H1 (cell line): ENCODE results near the gene SUCLG2. TPM values are rescaled to one million over a fixed set of nuclear protein-coding genes. Genes with fewer than 3 reads are reported as not detected.

Experiments
- CTCF ChIA-PET: fragments of 300-600 bp; sonication (Branson Sonifier 250); formaldehyde crosslinking; loops from one replicate; lab custom pipeline; 2021; ENCODE audit not compliant: partially characterized antibody; lab: Charles Lee
- POLR2A ChIA-PET: fragments of 300-600 bp; sonication (Branson Sonifier 250); formaldehyde crosslinking; loops from one replicate; lab custom pipeline; 2021; ENCODE audit warnings: inconsistent platforms; ENCODE audit not compliant: partially characterized antibody; lab: Charles Lee
- DNase-seq, 2 experiments: peaks; one replicate each; pipeline versions ENCODE4 v3.0.0 to v3.0.0-alpha.2; 2010 to 2022; ENCODE audit warnings: low spot score in 2 of 2, low read depth in 1 of 2, mixed read lengths in 1 of 2
- FAIRE-seq: peaks from 2 replicates; lab custom pipeline; 2011; peaks lifted over from hg19 to GRCh38; lab: Jason Lieb, UNC
- H2AFZ ChIP-seq: 2 replicates; pipeline ENCODE4 v1.8.1; 2012; ENCODE audit warnings: low read length, inconsistent platforms
- H2AK5ac ChIP-seq: 2 replicates; pipeline ENCODE4 v1.6.1; 2013; ENCODE audit warnings: low read depth, low read length
- H2BK120ac ChIP-seq: replicated peaks from 2 replicates; pipeline ENCODE3; 2013; ENCODE audit warnings: low read depth, low read length, inconsistent platforms
- H2BK12ac ChIP-seq: 2 replicates; pipeline ENCODE4 v1.6.1; 2013; ENCODE audit warnings: low read depth, low read length
- H2BK15ac ChIP-seq: 2 replicates; pipeline ENCODE4 v1.6.1; 2013; ENCODE audit warnings: low read length
- H2BK20ac ChIP-seq: 2 replicates; pipeline ENCODE4 v1.6.1; 2013; ENCODE audit warnings: low read length
- H2BK5ac ChIP-seq: 2 replicates; pipeline ENCODE4 v1.6.1; 2013; ENCODE audit warnings: low read depth, low read length
- H3K14ac ChIP-seq: 2 replicates; pipeline ENCODE4 v1.6.1; 2013; ENCODE audit warnings: inconsistent platforms; ENCODE audit not compliant: insufficient read length
- H3K18ac ChIP-seq: 2 replicates; pipeline ENCODE4 v1.6.1; 2013; ENCODE audit warnings: low read length; ENCODE audit errors: extremely low read depth
- H3K23ac ChIP-seq: 2 replicates; pipeline ENCODE4 v1.6.1; 2013; ENCODE audit warnings: inconsistent platforms; ENCODE audit not compliant: insufficient read length
- H3K23me2 ChIP-seq: 2 replicates; pipeline ENCODE4 v1.6.1; 2013; ENCODE audit warnings: low read depth, low read length
- H3K27ac ChIP-seq: 2 replicates; pipeline ENCODE4 v1.6.1; 2011; ENCODE audit warnings: low read depth, low read length, inconsistent platforms
- H3K27me3 ChIP-seq, 4 experiments: replicated peaks in 1 of 4; 1 replicate in 1 of 4; 2 replicates in 3 of 4; pipeline versions ENCODE4 v1.6.1 to v1.8.1; 2011 to 2013; ENCODE audit warnings: low read length in 3 of 4, mild to moderate bottlenecking in 3 of 4, inconsistent platforms in 2 of 4, mixed read lengths in 2 of 4, moderate library complexity in 1 of 4; ENCODE audit not compliant: control insufficient read depth in 3 of 4, insufficient read depth in 3 of 4; ENCODE audit errors: extremely low read depth in 1 of 4
- H3K36me3 ChIP-seq, 4 experiments: 2 replicates each; pipeline versions ENCODE4 v1.6.1 to v1.8.1; 2011 to 2013; ENCODE audit warnings: mild to moderate bottlenecking in 4 of 4, low read length in 3 of 4, moderate library complexity in 2 of 4, control low read depth in 1 of 4, inconsistent platforms in 1 of 4; ENCODE audit not compliant: insufficient read depth in 4 of 4, control insufficient read depth in 2 of 4
- H3K4ac ChIP-seq: replicated peaks from 2 replicates; pipeline ENCODE3; 2013; ENCODE audit warnings: low read length, low read depth, mixed read lengths, inconsistent platforms; ENCODE audit not compliant: insufficient read length
- H3K4me1 ChIP-seq, 4 experiments: replicated peaks in 1 of 4; 1 replicate in 1 of 4; 2 replicates in 3 of 4; pipeline versions ENCODE4 v1.6.1 to v1.8.1; 2011 to 2013; ENCODE audit warnings: low read length in 3 of 4, inconsistent platforms in 2 of 4, mixed read lengths in 1 of 4; ENCODE audit not compliant: insufficient read depth in 4 of 4, control insufficient read depth in 3 of 4
- H3K4me2 ChIP-seq, 2 experiments: 2 replicates each; pipeline versions ENCODE4 v1.6.1 to v1.8.1; 2011 to 2013; ENCODE audit warnings: low read depth in 2 of 2, low read length in 2 of 2, control low read depth in 1 of 2, inconsistent platforms in 1 of 2, mild to moderate bottlenecking in 1 of 2; ENCODE audit not compliant: insufficient read depth in 1 of 2
- H3K4me3 ChIP-seq, 4 experiments: fragments of 200-600, 300-600 bp in 1 of 4; sonication (generic), shearing (Covaris generic), sonication (Bioruptor Twin) in 1 of 4; 2 replicates each; pipeline versions ENCODE4 v1.5.1 to v1.8.1; 2011 to 2016; ENCODE audit warnings: low read length in 4 of 4, low read depth in 3 of 4, control low read depth in 2 of 4, inconsistent platforms in 2 of 4, mild to moderate bottlenecking in 2 of 4, mixed read lengths in 1 of 4, moderate library complexity in 1 of 4; ENCODE audit not compliant: insufficient read depth in 2 of 4; ENCODE audit errors: extremely low read depth in 1 of 4
- H3K56ac ChIP-seq: replicated peaks from 2 replicates; pipeline ENCODE3; 2013; ENCODE audit warnings: low read depth, mild to moderate bottlenecking, mixed read lengths, low read length, inconsistent platforms; ENCODE audit not compliant: insufficient read length
- H3K79me1 ChIP-seq: 2 replicates; pipeline ENCODE4 v1.6.1; 2013; ENCODE audit warnings: low read depth, low read length, control low read depth
- H3K79me2 ChIP-seq, 2 experiments: 2 replicates each; pipeline versions ENCODE4 v1.6.1 to v1.8.1; 2012 to 2013; ENCODE audit warnings: low read length in 2 of 2, mild to moderate bottlenecking in 2 of 2, inconsistent platforms in 1 of 2; ENCODE audit not compliant: insufficient read depth in 2 of 2, control insufficient read depth in 1 of 2
- H3K9ac ChIP-seq, 4 experiments: replicated peaks in 1 of 4; 1 replicate in 1 of 4; 2 replicates in 3 of 4; pipeline versions ENCODE4 v1.6.1 to v1.8.1; 2011 to 2013; ENCODE audit warnings: low read depth in 3 of 4, low read length in 3 of 4, control low read depth in 2 of 4, mild to moderate bottlenecking in 2 of 4, moderate library complexity in 2 of 4, inconsistent platforms in 1 of 4; ENCODE audit errors: extremely low read depth in 1 of 4
- H3K9me3 ChIP-seq, 2 experiments: 2 replicates each; pipeline versions ENCODE4 v1.6.1 to v1.8.1; 2012 to 2013; ENCODE audit warnings: mild to moderate bottlenecking in 2 of 2, moderate library complexity in 2 of 2, control low read depth in 1 of 2, inconsistent platforms in 1 of 2, low read depth in 1 of 2, low read length in 1 of 2, mixed read lengths in 1 of 2; ENCODE audit not compliant: insufficient read depth in 2 of 2
- H4K20me1 ChIP-seq, 2 experiments: replicated peaks in 1 of 2; 2 replicates each; pipeline versions ENCODE3 to v1.8.1; 2011 to 2013; ENCODE audit warnings: inconsistent platforms in 2 of 2, low read length in 2 of 2, mild to moderate bottlenecking in 1 of 2; ENCODE audit not compliant: insufficient read depth in 2 of 2, control insufficient read depth in 1 of 2
- H4K5ac ChIP-seq: 2 replicates; pipeline ENCODE4 v1.6.1; 2013; ENCODE audit warnings: low read length, low read depth, mixed read lengths, inconsistent platforms; ENCODE audit not compliant: insufficient read length
- H4K8ac ChIP-seq: 2 replicates; pipeline ENCODE4 v1.8.0; 2013; ENCODE audit warnings: mild to moderate bottlenecking, moderate library complexity, low read length, inconsistent platforms; ENCODE audit not compliant: insufficient read depth; ENCODE audit errors: extremely low read depth
- H4K91ac ChIP-seq: replicated peaks from 2 replicates; pipeline ENCODE3; 2013; ENCODE audit warnings: low read length, mixed read lengths, inconsistent platforms; ENCODE audit not compliant: insufficient read length
- E2F6 ChIP-seq: IDR thresholded peaks from 2 replicates; pipeline ENCODE4 v1.6.1; 2012; ENCODE audit warnings: inconsistent platforms
- JUND ChIP-seq: IDR thresholded peaks from 2 replicates; pipeline ENCODE4 v1.6.1; 2011; ENCODE audit warnings: mild to moderate bottlenecking, improper control_type of control experiment, low read length
- KDM4A ChIP-seq: IDR thresholded peaks from one replicate; pipeline ENCODE4 v1.7.1; 2012; ENCODE audit warnings: low read depth, mild to moderate bottlenecking, moderate library complexity, low read length, inconsistent platforms; ENCODE audit not compliant: severe bottlenecking
- POLR2A ChIP-seq, 2 experiments: IDR thresholded peaks; 1 replicate in 1 of 2; 2 replicates in 1 of 2; pipeline ENCODE4 v1.6.1; 2011; ENCODE audit warnings: low read depth in 2 of 2, low read length in 2 of 2, mild to moderate bottlenecking in 2 of 2; ENCODE audit errors: control extremely low read depth in 1 of 2
- SP2 ChIP-seq: IDR thresholded peaks from 2 replicates; pipeline ENCODE4 v1.6.1; 2012; ENCODE audit warnings: mild to moderate bottlenecking, low read length, inconsistent platforms
- TAF1 ChIP-seq: IDR thresholded peaks from 2 replicates; pipeline ENCODE4 v1.6.1; 2011; ENCODE audit warnings: mild to moderate bottlenecking, low read depth, low read length
- WGBS, 2 experiments: shearing (Covaris generic) in 1 of 2; methylation state at CpG; one replicate each; pipeline versions ENCODE4 v1.1.6 to v1.1.7; 2013 to 2015; ENCODE audit warnings: low lambda C conversion rate in 2 of 2, mixed read lengths in 2 of 2, inconsistent platforms in 1 of 2, low coverage in 1 of 2, missing lambda C conversion rate in 1 of 2; ENCODE audit not compliant: insufficient replicate concordance in 2 of 2, insufficient coverage in 1 of 2, insufficient read length in 1 of 2; ENCODE audit errors: extremely low coverage in 1 of 2, missing lambda C conversion rate in 1 of 2; 5-methylcytosine and 5-hydroxymethylcytosine counted together
- long read RNA-seq, 2 experiments: library from RNA in 1 of 2; library from capped mRNA in 1 of 2; stranded (forward); transcript quantifications; one replicate each; pipeline ENCODE4 v2.0.0, GENCODE V29; 2021; ENCODE audit warnings: inconsistent platforms in 1 of 2
- polyA minus RNA-seq, 3 experiments: library from RNA; depleted of rRNA, polyadenylated mRNA; stranded (reverse); fragments of >200 nt; gene quantifications; 1 replicate in 2 of 3; 2 replicates in 1 of 3; pipeline ENCODE4 v1.2.3, GENCODE V29; 2011
- polyA plus RNA-seq, 7 experiments: library from polyadenylated mRNA; depleted of rRNA in 3 of 7; stranded (reverse) in 5 of 7; unstranded in 2 of 7; fragments of >200 nt in 5 of 7; fragments of 200-250 nt in 2 of 7; gene quantifications; 1 replicate in 5 of 7; 2 replicates in 1 of 7; 4 replicates in 1 of 7; pipeline versions ENCODE4 v1.2.1 to v1.2.3, GENCODE V29; 2011 to 2013; ENCODE audit warnings: missing spikeins in 2 of 7, mixed read lengths in 2 of 7
- total RNA-seq: library from RNA; stranded (reverse); fragmentation: NEBNext Ultra II Directional; extraction: Animal tissue kit (Norgen Biotek cat#: 25700); gene quantifications from 2 replicates; pipeline ENCODE4 v1.2.1, GENCODE V29; 2021

SUCLG2 gene
- 42.9 and 46.2 TPM in 2 replicates for total RNA-seq
- polyA plus RNA-seq (2011; rRNA removed) = 8.1 and 12.9 TPM in 2 replicates
- 20.3 TPM for polyA plus RNA-seq (2011; cell fraction: cytosol; rRNA removed)
- polyA plus RNA-seq (2011; cell fraction: nucleus; rRNA removed) = 8.9 TPM
- 30.2 to 41.4 TPM (median 32.5 TPM) in 4 replicates for polyA plus RNA-seq (2012, experiment 1 of 2)
- polyA plus RNA-seq (2012, experiment 2 of 2) = 4.3 TPM
- 35.2 TPM for polyA plus RNA-seq (2013, experiment 1 of 2)
- 33.5 TPM for polyA plus RNA-seq (2013, experiment 2 of 2)
- polyA minus RNA-seq (2011; rRNA and poly(A)+ RNA removed) = 14.5 and 19.4 TPM in 2 replicates
- 15.0 TPM for polyA minus RNA-seq (2011; cell fraction: cytosol; rRNA and poly(A)+ RNA removed)
- 23.4 TPM for polyA minus RNA-seq (2011; cell fraction: nucleus; rRNA and poly(A)+ RNA removed)
- long read RNA-seq, experiment 1, transcript SUCLG2-201 (11 exons, 2,352 nt) = major isoform, 32 of 66 reads
- long read RNA-seq, experiment 1, partial matches to known transcripts = 32 of 66 reads
- long read RNA-seq, experiment 1, other reads (novel, unspliced or antisense) = 2 of 66 reads
- long read RNA-seq, experiment 2, transcript SUCLG2-201 (11 exons, 2,352 nt) = major isoform, 42 of 71 reads
- long read RNA-seq, experiment 2, partial matches to known transcripts = 23 of 71 reads
- long read RNA-seq, experiment 2, other reads (novel, unspliced or antisense) = 6 of 71 reads

- no peak within 1 kb of the TSS for H3K23ac ChIP-seq
- H3K9ac ChIP-seq = peak within 1 kb of the TSS; percentile 74 to 89 (median 82)
- peak within 1 kb of the TSS; percentile 94; the same call in 1 of the 2 replicates for H4K8ac ChIP-seq
- no peak within 1 kb of the TSS for H2BK12ac ChIP-seq
- DNase-seq (peak; percentile 70 to 87), FAIRE-seq (no peak)
- peak within 1 kb of the TSS; percentile 84 for H3K27ac ChIP-seq
- H2BK20ac ChIP-seq = peak within 1 kb of the TSS; percentile 5; the same call in 1 of the 2 replicates
- H3K36me3 ChIP-seq = no peaks in the 10 kb centered on the region
- peak within 1 kb of the TSS; percentile 16 for H2BK120ac ChIP-seq
- H3K18ac ChIP-seq = peak within 1 kb of the TSS; percentile 71
- H2AFZ ChIP-seq = peak within 1 kb of the TSS; percentile 97
- no peaks in the 10 kb centered on the region for H3K9me3 ChIP-seq
- peak within 1 kb of the TSS; percentile 28 for H3K56ac ChIP-seq
- peaks cover 0 to 13% of the 10 kb centered on the region in 2 experiments; a peak in 2 of 4 replicates for H3K79me2 ChIP-seq
- CTCF ChIA-PET = interaction anchor here (0.8 to 1.6 kb wide), 5 partner anchors 8 to 665 kb away, joined by 3 read pairs; no protein-coding TSS in a partner anchor
- H4K5ac ChIP-seq = peak within 1 kb of the TSS; percentile 83
- no peak within 1 kb of the TSS for H2AK5ac ChIP-seq
- peak within 1 kb of the TSS; percentile 55 for H3K4ac ChIP-seq
- H3K14ac ChIP-seq = no peak within 1 kb of the TSS
- H3K4me1 ChIP-seq = peaks cover 3 to 10% (median 6%) of the 10 kb centered on the region in 4 experiments
- H4K20me1 ChIP-seq = no peaks in the 10 kb centered on the region
- H3K4me2 ChIP-seq = peak within 1 kb of the TSS; percentile 75 to 95
- peak within 1 kb of the TSS; percentile 66 for H4K91ac ChIP-seq
- peak within 1 kb of the TSS; percentile 82; the same call in 1 of the 2 replicates for H2BK5ac ChIP-seq
- peaks cover 7% of the 10 kb centered on the region for H3K79me1 ChIP-seq
- H2BK15ac ChIP-seq = no peak within 1 kb of the TSS; the same call in 1 of the 2 replicates
- H3K23me2 ChIP-seq = peaks cover 6% of the 10 kb centered on the region
- no peaks in the 10 kb centered on the region for H3K27me3 ChIP-seq
- WGBS, 2 experiments = 1% methylated on average over 49 of the region's 66 CpGs; no CpG with 5 or more reads in 1 of the 2 experiments
- POLR2A ChIA-PET = interaction anchor here (0.6 to 2.8 kb wide), 10 partner anchors 12 to 665 kb away, joined by 3 to 10 read pairs (median 4); no protein-coding TSS in a partner anchor
- H3K4me3 ChIP-seq = peak within 1 kb of the TSS; percentile 50 to 74 (median 64)
- TF ChIP-seq E2F6 = peak; percentile 76
- no peak for TF ChIP-seq SP2
- TF ChIP-seq TAF1 = peak; percentile 88
- TF ChIP-seq JUND = no peak
- peak; percentile 73 to 91 for TF ChIP-seq POLR2A (IDR thresholded peaks at IDR 0.05; ENCODE audit: control extremely low read depth in 1 of 2, low read depth in 2 of 2, low read length in 2 of 2)
- TF ChIP-seq KDM4A = peak; percentile 92
These were observed at the start of gene SUCLG2 for GRCh38 chr3:67654099-67654843. SUCLG2 (minus strand) TSS chr3:67654612; CDS start chr3:67654586, 26 bp downstream.
